Measurements from ENCODE around the gene LRRK2.

DNA sequence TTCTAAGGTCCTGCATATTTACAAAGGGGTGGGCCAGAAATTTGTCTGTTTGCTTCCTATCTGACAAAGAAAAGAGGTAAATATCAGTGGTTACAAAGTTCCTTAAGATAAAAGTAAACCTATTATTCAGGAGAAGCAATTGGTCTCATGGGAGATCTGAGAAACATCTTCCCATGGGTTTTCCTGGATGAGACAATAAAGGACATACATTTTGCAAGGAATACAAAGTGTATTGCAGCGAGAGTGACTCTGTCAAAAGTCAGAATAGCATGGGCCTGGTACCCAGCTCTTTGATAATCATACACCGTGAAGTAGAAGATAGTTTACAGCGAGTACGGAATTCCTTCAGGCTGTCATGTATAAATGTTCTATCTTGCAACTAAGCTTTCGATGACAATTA lies 14.2 kb downstream of the LRRK2 start:
- TF ChIP-seq, protein P1, sequence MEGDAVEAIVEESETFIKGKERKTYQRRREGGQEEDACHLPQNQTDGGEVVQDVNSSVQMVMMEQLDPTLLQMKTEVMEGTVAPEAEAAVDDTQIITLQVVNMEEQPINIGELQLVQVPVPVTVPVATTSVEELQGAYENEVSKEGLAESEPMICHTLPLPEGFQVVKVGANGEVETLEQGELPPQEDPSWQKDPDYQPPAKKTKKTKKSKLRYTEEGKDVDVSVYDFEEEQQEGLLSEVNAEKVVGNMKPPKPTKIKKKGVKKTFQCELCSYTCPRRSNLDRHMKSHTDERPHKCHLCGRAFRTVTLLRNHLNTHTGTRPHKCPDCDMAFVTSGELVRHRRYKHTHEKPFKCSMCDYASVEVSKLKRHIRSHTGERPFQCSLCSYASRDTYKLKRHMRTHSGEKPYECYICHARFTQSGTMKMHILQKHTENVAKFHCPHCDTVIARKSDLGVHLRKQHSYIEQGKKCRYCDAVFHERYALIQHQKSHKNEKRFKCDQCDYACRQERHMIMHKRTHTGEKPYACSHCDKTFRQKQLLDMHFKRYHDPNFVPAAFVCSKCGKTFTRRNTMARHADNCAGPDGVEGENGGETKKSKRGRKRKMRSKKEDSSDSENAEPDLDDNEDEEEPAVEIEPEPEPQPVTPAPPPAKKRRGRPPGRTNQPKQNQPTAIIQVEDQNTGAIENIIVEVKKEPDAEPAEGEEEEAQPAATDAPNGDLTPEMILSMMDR (IDR thresholded peaks at IDR 0.05; ENCODE audit: low read length) = no peak
- TF ChIP-seq EZH2phosphoT487 (IDR thresholded peaks at IDR 0.05; ENCODE audit: low read length) (no peak), EZH2 (optimal IDR thresholded peaks at IDR 0.05; ENCODE audit: low read depth, low read length) (no peak)

All from MM.1S (cell line).